ENCODE measurements around the gene ADGRF4. TPM values are rescaled to one million over a fixed set of nuclear protein-coding genes. Genes with fewer than 3 reads are reported as not detected.

ADGRF4 gene, protein sequence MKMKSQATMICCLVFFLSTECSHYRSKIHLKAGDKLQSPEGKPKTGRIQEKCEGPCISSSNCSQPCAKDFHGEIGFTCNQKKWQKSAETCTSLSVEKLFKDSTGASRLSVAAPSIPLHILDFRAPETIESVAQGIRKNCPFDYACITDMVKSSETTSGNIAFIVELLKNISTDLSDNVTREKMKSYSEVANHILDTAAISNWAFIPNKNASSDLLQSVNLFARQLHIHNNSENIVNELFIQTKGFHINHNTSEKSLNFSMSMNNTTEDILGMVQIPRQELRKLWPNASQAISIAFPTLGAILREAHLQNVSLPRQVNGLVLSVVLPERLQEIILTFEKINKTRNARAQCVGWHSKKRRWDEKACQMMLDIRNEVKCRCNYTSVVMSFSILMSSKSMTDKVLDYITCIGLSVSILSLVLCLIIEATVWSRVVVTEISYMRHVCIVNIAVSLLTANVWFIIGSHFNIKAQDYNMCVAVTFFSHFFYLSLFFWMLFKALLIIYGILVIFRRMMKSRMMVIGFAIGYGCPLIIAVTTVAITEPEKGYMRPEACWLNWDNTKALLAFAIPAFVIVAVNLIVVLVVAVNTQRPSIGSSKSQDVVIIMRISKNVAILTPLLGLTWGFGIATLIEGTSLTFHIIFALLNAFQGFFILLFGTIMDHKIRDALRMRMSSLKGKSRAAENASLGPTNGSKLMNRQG
- total RNA-seq: not detected

DNA sequence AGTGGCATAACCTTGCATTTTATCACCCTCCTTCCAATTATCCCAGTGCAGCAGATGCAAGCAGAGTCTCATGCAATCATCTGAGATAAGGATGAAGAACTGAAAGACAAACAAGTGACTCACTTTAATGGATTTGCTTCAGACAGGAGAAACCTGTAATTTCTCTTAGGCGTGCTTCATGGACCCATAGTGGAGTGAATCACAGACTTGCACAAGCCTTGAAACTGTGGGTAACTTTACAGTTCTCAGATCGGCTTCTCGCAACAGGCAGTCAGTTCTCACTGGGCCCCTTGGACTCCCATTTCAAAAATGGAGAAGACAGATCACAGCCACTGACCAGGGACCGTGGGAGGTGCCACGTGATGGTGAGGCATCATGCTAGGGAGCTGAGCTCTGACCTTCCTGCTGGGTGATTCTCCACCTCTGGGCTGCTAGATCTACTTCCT, at the start of gene ADGRF4:
Gene ADGRF4, plus strand, starts transcription at position 239 of the 446 bp plus-strand sequence. CDS start 8,666 bp downstream, outside the sequence.
- ATAC-seq (no peak), DNase-seq (ENCODE audit: low spot score) (no peak)

DNA sequence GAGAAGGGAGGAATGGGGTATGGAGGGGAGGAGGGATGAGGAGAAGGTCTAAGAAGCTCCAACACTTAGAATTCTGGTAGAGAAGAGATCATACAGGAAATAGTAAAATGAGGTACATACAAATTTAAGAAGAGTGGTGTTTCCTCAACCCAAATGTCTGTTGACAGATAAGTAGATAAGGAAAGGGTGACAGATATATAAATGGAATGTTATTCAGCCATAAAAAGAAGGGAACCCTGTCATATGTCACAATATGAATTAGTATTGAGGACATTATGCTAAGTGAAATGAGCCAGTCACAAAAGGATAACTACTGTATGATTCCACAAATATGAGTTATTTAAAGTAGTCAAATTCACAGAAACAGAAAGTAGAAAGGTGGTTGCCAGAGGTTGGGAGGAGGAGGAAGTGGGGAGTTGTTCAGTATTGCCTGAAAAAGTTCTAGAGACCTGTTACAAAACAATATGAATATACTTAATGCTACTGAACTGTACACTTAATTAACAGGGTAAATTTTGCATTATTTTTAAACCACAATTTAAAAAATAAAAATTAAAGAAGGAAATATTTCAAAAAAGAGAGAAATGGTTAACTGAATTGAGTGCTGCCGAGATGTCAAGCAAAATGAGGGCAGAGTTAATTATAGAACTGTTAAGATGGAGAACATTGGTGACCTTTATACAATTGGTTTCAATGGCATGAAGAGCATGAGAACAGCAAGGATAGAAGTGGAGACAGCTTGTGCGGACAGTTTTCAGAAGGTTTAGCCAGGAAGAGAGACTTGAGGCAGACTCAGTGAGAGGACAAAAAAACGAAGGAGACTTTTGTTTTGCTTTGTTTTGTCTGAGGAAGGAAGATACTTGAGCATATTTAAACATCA, 47.6 kb upstream of the ADGRF4 start:
- no peak for DNase-seq (ENCODE audit: low spot score)
- no peak for ATAC-seq

DNA sequence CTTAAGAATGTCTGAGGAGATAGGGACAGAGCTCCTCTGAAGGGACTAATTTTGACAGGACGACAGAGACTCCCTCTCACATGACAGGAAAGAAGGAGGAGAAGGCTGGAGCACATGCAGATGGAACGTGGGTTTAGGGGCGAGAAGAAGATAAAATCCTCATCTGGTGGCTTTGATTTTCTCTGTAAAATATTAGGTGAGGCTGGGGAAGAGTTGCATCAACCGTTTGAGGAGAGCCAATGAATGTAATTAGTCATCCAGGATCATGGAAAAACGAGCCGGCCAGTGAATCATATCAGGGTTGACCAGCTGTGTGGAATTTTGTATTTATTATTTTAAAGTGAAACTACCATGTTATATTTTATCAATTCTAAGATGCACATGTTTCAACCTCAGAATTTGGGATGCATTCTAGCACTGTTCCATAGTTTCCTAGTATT, 46.9 kb upstream of the ADGRF4 start:
- no peak for DNase-seq (ENCODE audit: low spot score)

DNA sequence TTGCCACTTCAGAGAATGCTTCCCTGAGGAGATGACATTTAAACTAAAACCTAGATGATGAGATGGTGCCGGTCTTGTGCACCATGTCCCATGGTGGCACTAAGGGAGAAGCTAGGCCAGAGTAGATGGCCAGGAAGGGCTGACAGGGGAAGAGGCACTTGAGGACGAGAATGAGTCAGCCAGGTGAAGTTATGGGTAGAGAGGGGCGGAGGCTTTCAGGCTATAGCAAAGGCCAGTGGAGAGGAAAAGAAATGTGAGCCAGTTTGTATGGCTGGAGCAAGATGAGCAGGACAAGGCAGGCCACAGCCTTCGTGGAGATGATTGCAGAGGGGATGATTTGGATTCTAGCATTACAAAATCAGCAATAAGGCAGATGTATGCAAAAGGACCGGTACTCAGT, 44.7 kb upstream of the ADGRF4 start:
- DNase-seq (ENCODE audit: low spot score) (no peak), ATAC-seq (no peak)

More for the DNA sequence above, 46.9 kb upstream of the ADGRF4 start:
- ATAC-seq: no peak

DNA sequence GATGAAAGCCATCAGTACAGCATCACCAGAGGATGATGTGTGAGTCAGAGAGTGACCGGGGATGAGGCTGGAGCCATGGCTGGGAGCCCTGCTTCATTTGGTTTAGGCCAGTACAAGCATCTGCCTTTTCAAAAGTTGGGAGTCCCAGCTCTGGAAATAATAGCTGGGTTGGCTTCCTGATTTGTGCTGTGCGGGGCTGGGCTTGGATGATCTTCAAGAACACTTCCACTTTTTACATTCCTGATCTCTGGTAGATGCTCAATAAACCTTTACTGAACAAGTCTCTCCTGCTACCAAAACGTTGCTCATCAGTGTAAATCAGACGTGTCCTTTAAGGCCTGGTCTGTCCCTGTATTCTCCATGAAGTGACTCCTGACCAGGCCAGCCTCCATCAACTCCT, 44.1 kb upstream of the ADGRF4 start:
- ATAC-seq: no peak

DNA sequence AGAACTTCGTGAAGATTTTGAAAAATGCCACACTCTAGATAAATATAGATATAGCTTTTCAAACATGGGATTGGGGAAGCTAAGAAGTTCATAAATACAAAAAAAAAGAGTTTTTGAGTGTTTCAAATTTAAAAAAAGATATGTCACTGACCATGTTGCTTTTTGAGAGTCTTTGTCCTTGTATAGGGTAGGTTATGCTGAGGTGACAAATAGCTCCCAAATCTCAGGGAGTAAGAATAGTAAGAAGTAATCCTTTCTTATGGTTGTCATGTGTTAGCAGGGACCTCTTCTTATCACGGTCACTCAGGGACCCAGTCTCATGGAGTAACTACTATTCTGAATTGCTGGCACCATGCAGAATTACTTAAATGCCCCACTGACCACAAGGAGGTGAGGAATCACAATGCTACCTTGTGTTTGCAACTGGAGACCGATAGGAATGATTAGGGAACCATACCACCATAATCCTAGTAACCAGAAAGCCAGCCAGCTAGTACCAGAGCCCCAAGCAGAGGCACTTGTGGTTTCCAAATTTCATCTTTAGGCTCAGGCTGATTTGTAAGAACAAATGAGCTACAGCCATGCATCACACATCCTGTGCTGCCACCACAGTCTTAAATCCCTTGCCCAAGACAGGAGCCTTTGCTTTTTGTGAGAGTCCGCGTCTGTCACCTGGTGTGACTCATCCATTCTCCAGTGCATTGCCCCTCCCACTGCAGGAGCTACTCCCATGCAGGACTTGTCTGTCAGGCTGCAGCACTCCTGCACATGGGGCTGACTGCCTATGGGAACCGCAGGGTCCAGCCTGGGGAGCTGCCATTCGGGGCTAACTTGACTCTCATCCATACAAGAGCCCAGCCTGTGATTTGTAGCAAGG, 42.4 kb upstream of the ADGRF4 start:
- ATAC-seq (no peak), DNase-seq (ENCODE audit: low spot score) (no peak)

More for the DNA sequence above, 44.1 kb upstream of the ADGRF4 start:
- no peak for DNase-seq (ENCODE audit: low spot score)

DNA sequence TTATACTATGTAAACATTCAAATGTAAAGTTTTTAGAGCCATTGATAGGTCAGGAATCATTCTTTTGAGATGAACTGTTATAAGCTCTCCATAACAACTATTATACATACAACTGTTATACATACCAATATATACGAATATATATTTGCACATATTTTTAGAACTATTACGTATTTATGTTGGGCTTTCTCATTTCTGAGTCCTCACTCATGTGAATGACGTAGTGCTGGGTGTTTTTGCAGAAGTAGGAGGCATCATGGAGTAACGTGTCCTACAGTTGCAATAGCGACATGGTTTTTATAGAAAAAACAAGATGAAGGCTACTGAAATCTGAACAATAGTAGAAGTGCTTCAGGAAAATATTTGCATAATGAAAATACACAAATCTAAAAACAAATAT, 36.4 kb upstream of the ADGRF4 start:
- no peak for DNase-seq (ENCODE audit: low spot score)
- no peak for ATAC-seq

DNA sequence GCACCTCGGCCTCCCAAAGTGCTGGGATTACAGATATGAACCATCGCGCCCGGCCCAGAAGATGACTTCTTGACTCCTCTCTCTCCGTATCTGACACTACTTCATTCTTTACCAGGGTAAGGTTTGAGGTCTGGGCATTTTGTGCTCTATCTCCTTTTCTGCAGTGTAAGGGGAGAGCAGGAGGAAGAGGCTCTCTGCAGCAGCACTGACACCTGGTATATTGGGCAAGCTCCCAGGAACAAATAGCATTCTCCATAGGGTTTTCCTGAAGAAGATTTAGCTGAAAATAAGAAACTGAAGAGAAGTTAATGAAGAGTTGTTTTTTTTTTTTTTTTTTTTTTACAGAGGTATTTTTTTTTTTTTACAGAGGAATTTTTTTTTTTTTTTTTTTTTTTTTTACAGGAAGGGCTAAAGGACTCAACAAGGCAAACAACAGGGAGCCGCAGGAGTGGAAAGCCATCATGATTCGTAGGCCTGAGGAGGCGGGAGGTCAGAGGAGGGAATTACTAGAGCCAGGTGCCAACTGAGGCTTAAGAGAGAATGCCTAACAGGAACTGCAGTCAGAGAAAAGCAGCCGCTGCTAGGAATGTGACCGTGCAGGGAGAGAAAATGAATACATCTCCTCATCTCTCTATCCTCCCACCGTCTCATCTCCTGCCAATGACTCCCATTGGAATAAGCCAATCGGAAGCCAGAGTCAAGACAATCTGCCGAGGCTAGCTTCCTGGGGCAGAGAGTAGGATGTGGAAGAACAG, 34.7 kb upstream of the ADGRF4 start:
- no peak for DNase-seq (ENCODE audit: low spot score)
- ATAC-seq: no peak

DNA sequence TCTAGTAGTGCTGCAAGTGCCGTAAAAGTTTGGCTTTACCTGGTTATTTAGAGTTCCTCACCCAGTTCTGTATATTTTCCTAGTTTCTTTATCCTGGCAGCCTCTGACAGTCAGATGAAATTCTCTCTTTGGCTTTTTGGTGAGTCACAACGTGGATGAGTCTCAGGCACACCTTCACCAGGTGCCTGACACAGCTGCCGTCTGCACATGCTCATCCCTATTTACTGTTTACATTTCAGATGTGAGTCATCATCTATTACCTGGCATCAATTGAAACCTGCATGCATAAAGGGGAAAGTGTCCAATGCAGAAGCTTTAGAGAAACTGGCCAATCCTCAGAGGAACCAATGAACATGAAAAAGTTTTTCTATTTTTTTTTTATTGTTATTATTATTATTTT, 33.3 kb upstream of the ADGRF4 start:
- no peak for DNase-seq (ENCODE audit: low spot score)
- no peak for ATAC-seq

DNA sequence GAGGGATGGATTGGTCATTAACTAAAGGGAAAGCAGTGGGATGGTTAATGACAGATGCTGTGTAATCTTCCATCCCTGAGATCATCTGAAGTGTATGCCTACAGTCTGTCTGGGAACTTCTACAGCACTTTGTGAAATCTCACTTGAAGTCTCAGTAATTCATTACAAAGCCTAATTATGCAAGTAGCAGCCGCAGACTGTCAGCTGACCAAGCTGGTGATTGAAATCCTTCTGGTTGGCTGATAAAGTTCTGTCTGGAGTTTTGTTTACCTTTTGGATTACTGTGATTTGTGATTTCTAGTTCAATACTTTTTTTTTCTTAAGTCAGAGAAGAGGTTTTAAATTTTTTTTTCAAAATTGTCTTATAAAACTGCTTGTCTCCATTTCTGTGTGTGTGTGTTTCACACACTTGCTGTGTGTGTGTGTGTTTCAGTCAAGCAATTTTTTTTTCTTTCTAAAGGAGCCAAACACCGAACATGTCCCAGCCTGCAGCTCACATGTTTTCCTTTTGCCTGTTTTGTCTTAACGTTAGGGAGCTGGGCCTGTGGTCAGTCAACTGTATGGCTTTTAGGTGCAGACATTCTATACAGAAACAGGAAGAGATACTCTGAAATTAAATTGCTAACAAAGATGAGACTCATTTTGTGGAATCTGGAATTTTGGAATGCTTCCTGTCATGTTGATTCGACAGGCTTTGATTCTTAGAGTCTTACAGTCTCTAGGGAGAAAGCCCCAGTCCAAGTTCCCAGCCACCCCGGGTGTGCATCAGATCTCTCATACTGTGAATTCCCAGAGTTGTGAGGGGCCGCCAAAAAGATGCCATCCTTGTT, 28.5 kb upstream of the ADGRF4 start:
- ATAC-seq (no peak), DNase-seq (ENCODE audit: low spot score) (no peak)

DNA sequence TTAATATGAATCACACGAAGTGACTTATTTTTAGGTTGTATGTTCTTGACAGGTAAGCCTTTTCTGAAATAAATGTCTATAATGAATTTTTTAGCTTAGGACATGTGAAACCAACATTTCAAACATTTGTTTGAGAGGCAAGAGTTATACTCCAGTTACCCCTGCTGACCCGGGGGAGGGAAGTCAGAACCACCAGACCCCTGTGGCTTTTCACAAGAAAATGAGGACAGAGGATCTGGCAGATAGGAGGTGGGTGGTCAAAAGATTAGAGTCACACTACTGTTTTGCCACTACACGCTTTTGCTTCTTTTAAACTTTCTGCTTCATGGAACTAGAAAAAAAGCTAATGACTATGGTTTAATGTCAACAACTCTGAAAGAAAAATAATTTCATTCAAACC, 27.5 kb upstream of the ADGRF4 start:
- DNase-seq (ENCODE audit: low spot score): no peak
- ATAC-seq: no peak

DNA sequence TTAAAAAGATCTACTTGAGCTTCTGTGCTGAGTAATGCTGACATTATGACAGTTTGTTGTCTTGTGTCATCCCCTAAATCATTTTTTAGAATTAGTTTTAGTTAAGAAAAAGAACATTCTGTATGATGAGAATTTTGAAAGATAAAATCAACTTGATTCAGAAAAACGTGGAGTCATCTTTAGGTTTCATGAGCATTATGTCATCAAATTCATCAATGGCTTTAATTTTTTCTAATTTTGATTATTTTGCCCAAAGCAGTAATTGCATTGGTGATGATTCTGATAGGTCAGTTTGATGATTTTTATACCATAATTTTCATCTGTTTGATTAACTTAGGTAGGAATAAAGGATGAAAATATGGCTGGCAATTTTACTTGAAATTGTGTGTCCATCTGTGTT, 26.6 kb upstream of the ADGRF4 start:
- DNase-seq (ENCODE audit: low spot score) (no peak), ATAC-seq (no peak)

DNA sequence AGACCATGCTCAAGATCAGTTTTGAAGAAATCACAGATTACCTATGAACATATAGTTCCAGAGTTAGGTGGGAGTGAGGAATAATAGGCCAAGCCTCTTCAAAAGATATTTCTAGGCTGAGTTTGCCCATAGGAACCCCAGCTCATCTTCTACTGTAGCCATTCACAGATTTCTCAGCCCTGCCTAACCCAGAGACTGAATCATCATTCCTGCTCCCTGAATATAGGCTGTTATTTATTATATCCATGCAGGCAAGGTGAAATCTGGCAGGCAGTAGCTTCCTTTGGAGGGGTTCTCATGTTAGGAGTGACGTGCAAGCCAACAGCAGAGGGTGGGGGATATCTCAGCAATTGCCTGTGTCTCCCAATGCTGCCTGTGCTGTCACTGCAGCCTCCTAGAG, 25.6 kb upstream of the ADGRF4 start:
- DNase-seq (ENCODE audit: low spot score): no peak
- no peak for ATAC-seq

DNA sequence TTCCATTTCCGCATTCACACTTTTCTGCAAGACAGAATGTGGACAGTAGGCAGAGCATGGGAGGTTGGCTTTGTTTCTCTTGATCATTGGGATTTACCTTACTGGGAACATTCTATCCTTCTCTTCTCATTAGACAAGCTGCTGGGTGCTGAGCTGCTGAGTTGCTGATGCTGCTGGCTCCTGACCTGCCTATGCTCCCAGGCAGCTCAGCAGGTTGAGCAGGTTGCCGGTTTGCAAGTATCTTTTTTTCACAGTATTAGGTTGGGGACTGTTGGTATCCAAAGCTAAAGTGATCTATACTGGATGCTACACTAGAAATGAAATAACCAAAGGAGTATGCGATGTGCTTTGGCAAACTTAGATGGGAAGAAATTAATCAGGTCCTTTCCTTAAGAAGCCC, 23.7 kb upstream of the ADGRF4 start:
- ATAC-seq (no peak), DNase-seq (ENCODE audit: low spot score) (no peak)

DNA sequence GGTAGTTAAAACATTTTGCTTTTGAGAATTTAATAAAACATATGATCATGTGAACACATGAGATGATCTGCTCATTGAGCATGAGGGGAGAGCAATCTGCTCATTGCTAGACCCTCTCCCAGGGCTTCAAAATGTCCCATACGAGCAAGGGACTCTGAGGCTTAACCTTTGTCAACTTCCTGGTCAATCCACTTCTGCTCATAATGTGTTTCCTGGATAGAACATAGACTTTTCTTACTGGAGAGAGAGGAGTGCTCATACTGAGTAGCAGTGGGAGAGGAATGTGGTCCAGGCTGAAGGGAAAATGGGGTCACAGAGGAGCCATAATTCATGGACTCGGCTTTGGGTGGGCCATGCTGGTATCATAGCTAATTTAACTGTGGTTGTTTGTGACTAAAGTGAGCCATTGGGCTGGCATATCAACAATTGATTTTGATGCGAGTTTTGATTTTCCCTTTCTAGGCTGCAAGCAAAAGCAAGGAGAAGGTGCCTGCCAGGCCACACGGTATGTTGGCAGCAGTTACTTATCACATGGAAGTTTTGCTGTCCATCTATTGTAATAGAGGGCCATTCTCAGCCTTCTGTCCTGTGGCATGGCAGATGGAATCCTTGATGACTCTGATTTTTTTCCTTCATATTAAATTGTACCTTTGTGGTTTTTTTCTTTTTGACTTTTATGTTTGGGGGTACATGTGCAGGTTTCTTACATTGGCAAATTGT, 20.8 kb upstream of the ADGRF4 start:
- DNase-seq (ENCODE audit: low spot score): no peak
- no peak for ATAC-seq

DNA sequence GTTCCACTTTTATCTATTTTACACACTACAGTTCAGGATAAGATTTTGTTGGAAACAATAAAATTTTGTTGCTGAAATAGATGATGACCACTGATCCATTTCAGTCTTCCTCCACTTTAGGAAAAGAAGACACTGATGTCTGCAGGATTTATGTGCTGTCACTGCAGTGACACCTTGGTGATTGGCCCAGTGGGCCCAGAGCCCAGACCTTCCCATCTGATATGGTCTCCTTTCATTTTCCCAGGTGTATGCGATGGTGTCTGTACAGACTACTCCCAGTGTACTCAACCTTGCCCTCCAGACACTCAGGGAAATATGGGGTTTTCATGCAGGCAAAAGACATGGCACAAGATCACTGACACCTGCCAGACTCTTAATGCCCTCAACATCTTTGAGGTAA, 19.6 kb upstream of the ADGRF4 start:
- no peak for DNase-seq (ENCODE audit: low spot score)
- no peak for ATAC-seq

DNA sequence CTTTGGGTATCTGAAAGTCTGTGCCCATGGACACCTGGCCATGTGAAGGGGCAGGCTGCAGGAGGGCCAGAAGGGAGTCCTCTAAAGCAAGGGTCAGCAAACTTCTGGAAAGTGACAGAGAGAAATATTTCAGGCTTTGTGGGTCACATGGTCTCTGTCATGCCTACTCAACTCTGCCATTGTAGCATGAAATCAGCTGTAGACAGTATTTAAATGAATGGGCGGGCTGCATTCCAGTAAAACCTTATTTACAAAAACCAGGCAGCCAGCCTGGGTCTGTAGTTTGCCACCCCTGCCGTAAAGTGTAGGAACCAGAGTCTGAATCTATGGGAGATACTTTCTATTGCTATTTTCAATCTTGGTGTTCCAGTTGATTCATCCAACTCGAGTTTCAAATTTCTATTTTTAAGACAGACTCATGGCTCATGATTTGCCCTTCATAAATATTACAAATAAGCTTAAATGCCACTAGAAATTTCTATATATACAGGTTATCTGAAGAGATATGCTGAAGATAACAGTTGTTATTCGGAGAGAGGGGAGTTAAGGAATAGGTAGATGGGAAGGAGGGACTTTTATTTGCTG, 19.0 kb upstream of the ADGRF4 start:
- ATAC-seq (no peak), DNase-seq (ENCODE audit: low spot score) (no peak)

DNA sequence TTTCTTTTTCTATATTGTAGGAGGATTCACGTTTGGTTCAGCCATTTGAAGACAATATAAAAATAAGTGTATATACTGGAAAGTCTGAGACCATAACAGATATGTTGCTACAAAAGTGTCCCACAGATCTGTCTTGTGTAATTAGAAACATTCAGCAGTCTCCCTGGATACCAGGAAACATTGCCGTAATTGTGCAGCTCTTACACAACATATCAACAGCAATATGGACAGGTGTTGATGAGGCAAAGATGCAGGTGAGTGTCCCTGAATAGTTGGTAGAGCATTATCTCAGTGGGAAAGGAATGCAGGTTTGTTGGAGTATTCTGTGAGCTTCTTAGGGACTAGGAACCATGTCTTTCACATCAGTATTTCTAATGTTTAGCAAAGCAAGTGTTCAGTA, 18.3 kb upstream of the ADGRF4 start:
- ATAC-seq: no peak

More for the DNA sequence above, 18.3 kb upstream of the ADGRF4 start:
- no peak for DNase-seq (ENCODE audit: low spot score)

Data from left lobe of liver (tissue), 2 donors.